NCI-H1105 treated with DMSO at 0.1 percent for 48 hours (cell line): ENCODE data around the gene FRMD5.
"Not testable (repeated sequence)": the region's sequence is repeated elsewhere in the genome, so short reads cannot be mapped to it uniquely, and the experiment has no call there.

Source experiments
- DNase-seq: peaks from one replicate; lab custom pipeline; 2025; lab: John Stamatoyannopoulos, UW

Gene FRMD5

GRCh38 chr15:43887901-43888300 lies 307.2 kb downstream of the FRMD5 start:
- DNase-seq, result no peak

GRCh38 chr15:43886558-43886957 lies 308.5 kb downstream of the FRMD5 start:
- DNase-seq, result no peak

GRCh38 chr15:43883571-43883970 lies 311.5 kb downstream of the FRMD5 start:
- no peak for DNase-seq

- no peak for DNase-seq
Measured at GRCh38 chr15:43881944-43882343, 313.1 kb downstream of the FRMD5 start.

- no peak for DNase-seq
Measured at GRCh38 chr15:43881245-43881644, 313.8 kb downstream of the FRMD5 start.

- no peak for DNase-seq
Measured at GRCh38 chr15:43880406-43881194, 314.5 kb downstream of the FRMD5 start.

GRCh38 chr15:43879386-43880355 lies 315.4 kb downstream of the FRMD5 start:
- DNase-seq, result no peak

GRCh38 chr15:43878446-43878845 lies 316.6 kb downstream of the FRMD5 start:
- no peak for DNase-seq

GRCh38 chr15:43877371-43877770 lies 317.7 kb downstream of the FRMD5 start:
- DNase-seq, result no peak

GRCh38 chr15:43876872-43877271 lies 318.2 kb downstream of the FRMD5 start:
- DNase-seq, result no peak

- no peak for DNase-seq
Measured at GRCh38 chr15:43873651-43874050, 321.4 kb downstream of the FRMD5 start.

- peak; percentile 19 for DNase-seq
Measured at GRCh38 chr15:43872416-43873020, 322.6 kb downstream of the FRMD5 start.

GRCh38 chr15:43871835-43872234 lies 323.2 kb downstream of the FRMD5 start:
- DNase-seq, result no peak

GRCh38 chr15:43868406-43868805 lies 326.7 kb downstream of the FRMD5 start:
- no peak for DNase-seq

- no peak for DNase-seq
Measured at GRCh38 chr15:43867096-43867495, 328.0 kb downstream of the FRMD5 start.

- not testable (repeated sequence) for DNase-seq
Measured at GRCh38 chr15:43866636-43867035, 328.4 kb downstream of the FRMD5 start.

- DNase-seq, result no peak
Measured at GRCh38 chr15:43859546-43859945, 335.5 kb downstream of the FRMD5 start.

- DNase-seq, result no peak
Measured at GRCh38 chr15:43854801-43855200, 340.3 kb downstream of the FRMD5 start.

GRCh38 chr15:43852607-43853006 lies 342.5 kb downstream of the FRMD5 start:
- no peak for DNase-seq

- no peak for DNase-seq
Measured at GRCh38 chr15:43851251-43851650, 343.8 kb downstream of the FRMD5 start.

- DNase-seq, result no peak
Measured at GRCh38 chr15:43845421-43845820, 349.6 kb downstream of the FRMD5 start.

- DNase-seq, result not testable (repeated sequence)
Measured at GRCh38 chr15:43832485-43832884, 362.6 kb downstream of the FRMD5 start.
